C4-2B (cell line): ENCODE data around the gene CFDP1.

Experiments used
- ZFX ChIP-seq: fragments of 450-650 bp; IDR thresholded peaks from 2 replicates; pipeline ENCODE4 v1.6.1; 2017
- TF ChIP-seq, protein P1 (sequence below): fragments of 450-650 bp; conservative IDR thresholded peaks from 2 replicates; pipeline ENCODE4 v1.5.1; 2017; ENCODE audit warnings: mild to moderate bottlenecking

DNA sequence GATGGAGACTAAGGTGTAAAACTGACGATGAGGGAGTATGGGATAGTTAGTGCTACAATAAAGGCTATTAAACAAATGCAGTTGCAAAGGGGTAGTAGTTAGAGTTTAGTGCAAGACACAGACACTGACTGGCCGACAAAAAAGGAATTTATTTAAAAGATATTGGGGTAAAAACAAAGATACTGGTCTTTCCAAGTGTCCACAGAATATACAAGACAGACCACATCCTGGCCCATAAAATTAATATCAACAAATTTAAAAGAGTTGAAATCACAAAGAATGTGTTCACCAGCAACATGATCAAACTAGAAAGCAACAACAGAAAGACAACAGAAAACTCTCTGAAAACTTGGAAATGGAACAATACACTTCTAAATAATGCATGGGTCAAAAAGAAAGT is 54.7 kb downstream of the CFDP1 start:
- TF ChIP-seq, protein P1, sequence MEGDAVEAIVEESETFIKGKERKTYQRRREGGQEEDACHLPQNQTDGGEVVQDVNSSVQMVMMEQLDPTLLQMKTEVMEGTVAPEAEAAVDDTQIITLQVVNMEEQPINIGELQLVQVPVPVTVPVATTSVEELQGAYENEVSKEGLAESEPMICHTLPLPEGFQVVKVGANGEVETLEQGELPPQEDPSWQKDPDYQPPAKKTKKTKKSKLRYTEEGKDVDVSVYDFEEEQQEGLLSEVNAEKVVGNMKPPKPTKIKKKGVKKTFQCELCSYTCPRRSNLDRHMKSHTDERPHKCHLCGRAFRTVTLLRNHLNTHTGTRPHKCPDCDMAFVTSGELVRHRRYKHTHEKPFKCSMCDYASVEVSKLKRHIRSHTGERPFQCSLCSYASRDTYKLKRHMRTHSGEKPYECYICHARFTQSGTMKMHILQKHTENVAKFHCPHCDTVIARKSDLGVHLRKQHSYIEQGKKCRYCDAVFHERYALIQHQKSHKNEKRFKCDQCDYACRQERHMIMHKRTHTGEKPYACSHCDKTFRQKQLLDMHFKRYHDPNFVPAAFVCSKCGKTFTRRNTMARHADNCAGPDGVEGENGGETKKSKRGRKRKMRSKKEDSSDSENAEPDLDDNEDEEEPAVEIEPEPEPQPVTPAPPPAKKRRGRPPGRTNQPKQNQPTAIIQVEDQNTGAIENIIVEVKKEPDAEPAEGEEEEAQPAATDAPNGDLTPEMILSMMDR: no peak
- no peak for TF ChIP-seq ZFX
